GM10248 (cell line): Measurements from ENCODE around the gene ZNF480.

Source experiments
- CTCF ChIA-PET: fragments of 300-600 bp; sonication (Branson Sonifier 250); formaldehyde crosslinking; extraction: SDS; loops from one replicate; lab custom pipeline; 2021; ENCODE audit warnings: antibody characterized with exemption; lab: Yijun Ruan, JAX
- POLR2A ChIA-PET: fragments of 350-650 bp; sonication (Branson Sonifier 250); formaldehyde crosslinking; extraction: SDS; loops from one replicate; lab custom pipeline; 2020; ENCODE audit warnings: antibody characterized with exemption; lab: Yijun Ruan, JAX
- DNase-seq: peaks from one replicate; pipeline ENCODE4 v3.0.0; 2012; ENCODE audit errors: extremely low spot score
- TF ChIP-seq, protein P1 (sequence below): IDR thresholded peaks from 2 replicates; pipeline ENCODE4 v1.5.1; 2012; ENCODE audit warnings: mild to moderate bottlenecking, low read depth; ENCODE audit errors: extremely low read depth, missing control alignments, control extremely low read depth

ZNF480 gene

DNA sequence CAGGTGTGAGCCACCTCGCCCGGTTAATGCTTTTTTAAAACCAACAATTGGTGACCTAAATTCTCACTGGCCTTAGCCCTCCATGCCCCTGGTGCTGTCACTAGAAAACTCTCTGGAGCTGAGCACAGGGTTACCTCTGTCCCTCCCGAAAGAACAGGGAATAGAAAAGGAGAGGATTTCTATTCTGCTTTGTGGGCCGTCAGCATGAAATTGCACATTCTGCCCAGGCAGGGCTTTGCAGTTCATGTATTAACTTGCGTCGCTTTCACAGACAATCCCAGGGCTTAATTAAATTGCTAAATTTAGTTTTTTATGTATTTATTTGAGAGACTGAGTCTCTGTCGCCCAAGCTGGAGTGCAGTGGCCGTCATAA lies 583 bp upstream of the ZNF480 start:
- POLR2A ChIA-PET = interaction anchor here (0.6 to 0.7 kb wide), 2 partner anchors 239 to 320 kb away, joined by 3 to 6 read pairs; no protein-coding TSS in a partner anchor
- TF ChIP-seq, protein P1, sequence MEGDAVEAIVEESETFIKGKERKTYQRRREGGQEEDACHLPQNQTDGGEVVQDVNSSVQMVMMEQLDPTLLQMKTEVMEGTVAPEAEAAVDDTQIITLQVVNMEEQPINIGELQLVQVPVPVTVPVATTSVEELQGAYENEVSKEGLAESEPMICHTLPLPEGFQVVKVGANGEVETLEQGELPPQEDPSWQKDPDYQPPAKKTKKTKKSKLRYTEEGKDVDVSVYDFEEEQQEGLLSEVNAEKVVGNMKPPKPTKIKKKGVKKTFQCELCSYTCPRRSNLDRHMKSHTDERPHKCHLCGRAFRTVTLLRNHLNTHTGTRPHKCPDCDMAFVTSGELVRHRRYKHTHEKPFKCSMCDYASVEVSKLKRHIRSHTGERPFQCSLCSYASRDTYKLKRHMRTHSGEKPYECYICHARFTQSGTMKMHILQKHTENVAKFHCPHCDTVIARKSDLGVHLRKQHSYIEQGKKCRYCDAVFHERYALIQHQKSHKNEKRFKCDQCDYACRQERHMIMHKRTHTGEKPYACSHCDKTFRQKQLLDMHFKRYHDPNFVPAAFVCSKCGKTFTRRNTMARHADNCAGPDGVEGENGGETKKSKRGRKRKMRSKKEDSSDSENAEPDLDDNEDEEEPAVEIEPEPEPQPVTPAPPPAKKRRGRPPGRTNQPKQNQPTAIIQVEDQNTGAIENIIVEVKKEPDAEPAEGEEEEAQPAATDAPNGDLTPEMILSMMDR = no peak
- DNase-seq = no peak
- CTCF ChIA-PET = no interaction called here

DNA sequence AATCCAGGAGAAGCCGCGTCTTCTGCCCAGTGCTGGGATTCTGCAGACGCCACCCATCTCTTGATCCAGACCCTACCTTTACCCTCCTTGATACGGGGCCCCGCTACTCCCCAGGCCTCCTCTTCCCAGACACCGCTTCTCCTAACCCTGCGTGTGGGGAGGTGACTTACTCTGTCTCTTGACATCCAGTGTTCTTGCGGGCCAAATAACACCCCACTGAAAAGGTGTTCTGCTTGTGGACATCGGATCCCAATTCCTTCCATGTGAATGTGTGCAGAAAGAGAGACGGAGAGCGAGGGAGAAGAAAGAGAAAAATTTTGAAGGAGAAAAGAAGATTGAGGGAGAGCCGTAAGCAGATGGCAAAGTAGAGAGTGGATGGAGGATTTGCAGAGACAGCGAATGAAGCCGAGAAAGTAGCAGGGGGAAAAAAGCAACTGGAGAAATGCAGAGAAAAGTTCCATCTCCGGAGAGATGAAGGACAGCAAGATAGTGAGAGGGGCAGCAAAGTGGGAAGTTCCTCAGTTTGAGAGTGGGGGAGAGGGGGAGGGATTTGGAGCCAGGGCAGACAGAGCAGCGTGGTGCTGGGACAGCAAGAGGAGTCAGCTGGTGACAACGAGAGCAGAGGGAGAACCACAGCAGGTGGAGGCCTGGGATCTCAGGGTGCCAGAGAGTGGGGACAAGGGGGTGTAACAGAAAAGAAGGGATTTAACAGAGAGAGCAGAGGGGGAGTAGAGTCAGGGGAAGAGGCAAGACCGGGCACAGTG lies 814 bp downstream of the ZNF480 start:
- TF ChIP-seq, protein P1 = no peak
- ChIA-PET POLR2A (no interaction called here), CTCF (no interaction called here)
- peak; percentile 23 for DNase-seq

DNA sequence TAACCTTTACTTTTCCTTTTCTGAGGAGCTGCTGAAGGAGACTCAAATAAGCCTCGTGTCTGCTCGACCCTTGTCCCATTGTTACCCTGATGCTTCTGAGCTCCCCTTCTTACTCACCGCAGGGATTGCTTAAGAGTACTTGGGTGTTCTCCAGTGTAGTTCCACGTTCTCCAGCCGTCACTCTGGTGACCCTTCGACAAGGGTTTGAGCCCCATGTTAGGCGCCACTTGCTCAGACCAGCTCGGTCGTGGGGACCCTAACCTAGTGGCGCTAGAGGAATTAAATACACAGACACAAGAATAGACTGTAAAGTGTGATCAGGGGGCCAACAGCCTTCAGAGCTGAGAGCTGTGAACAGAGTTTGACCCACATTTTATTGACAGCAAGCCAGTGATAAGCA lies 10.3 kb downstream of the ZNF480 start:
- CTCF ChIA-PET = interaction anchor here (1.0 kb wide), 1 partner anchor 282 kb away, joined by 3 read pairs; no protein-coding TSS in a partner anchor

DNA sequence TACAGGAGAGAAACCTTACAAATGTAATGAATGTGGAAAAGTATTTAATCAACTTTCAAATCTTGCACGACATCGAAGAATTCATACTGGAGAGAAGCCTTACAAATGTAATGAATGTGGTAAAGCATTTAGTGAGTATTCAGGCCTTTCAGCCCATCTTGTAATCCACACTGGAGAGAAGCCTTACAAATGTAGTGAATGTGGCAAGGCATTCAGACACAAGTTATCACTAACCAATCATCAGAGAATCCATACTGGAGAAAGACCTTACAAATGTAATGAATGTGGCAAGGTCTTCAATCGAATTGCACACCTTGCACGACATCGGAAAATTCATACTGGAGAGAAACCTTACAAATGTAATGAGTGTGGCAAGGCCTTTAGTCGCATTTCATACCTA lies 25.5 kb downstream of the ZNF480 start:
- POLR2A ChIA-PET = no interaction called here
- CTCF ChIA-PET = no interaction called here
- TF ChIP-seq, protein P1 = no peak
- DNase-seq = no peak

More for the DNA sequence above, 10.3 kb downstream of the ZNF480 start:
- TF ChIP-seq, protein P1 = no peak
- POLR2A ChIA-PET = no interaction called here
- DNase-seq = no peak

DNA sequence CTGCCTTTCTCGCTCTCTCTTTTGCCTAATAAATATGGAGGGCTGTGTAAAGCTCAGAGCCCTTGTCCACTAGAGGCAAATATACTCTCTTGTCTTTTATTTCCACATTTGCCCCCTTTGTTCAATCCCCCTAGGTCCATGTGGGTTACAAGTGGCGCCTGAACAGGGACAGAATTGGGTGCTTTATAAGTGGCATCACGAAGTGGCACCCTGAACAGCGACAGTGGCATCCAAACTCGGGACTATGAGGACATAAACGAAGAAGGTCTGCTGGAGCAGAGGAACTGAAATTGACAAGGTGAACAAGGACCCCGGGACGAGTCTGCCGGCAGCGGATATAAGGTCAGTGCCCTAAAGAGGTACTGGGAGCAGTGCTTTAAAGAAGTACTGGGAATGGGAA lies 34.8 kb downstream of the ZNF480 start:
- ChIA-PET CTCF (no interaction called here), POLR2A (no interaction called here)
- TF ChIP-seq, protein P1 = no peak
- no peak for DNase-seq

DNA sequence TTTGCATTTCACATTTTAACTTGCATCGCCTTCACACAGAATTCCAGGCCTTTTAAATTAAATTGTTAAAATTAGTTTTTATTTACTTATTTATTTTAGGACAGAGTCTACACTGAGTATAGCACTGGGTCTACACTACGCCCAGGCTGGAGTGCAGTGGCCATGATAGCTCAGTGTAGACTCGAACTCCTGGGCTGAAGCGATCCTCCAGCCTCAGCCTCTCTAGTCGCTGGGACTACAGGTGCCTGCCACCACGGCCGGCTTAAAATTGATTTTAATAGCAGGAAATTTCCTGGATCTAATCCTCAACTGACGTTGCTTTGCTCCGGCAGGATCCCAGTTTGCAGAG lies 38.8 kb downstream of the ZNF480 start:
- TF ChIP-seq, protein P1 = no peak
- POLR2A ChIA-PET = no interaction called here
- DNase-seq = no peak
- CTCF ChIA-PET = no interaction called here
